T-helper 22 cell (primary cell): Measurements from ENCODE around the gene SLC6A18.
"Not testable (repeated sequence)": the region's sequence is repeated elsewhere in the genome, so short reads cannot be mapped to it uniquely, and the experiment has no call there.

Experiments used
- DNase-seq: peaks from one replicate; pipeline ENCODE4 v3.0.0-alpha.2; 2020; ENCODE audit warnings: low read depth

Gene SLC6A18

DNA sequence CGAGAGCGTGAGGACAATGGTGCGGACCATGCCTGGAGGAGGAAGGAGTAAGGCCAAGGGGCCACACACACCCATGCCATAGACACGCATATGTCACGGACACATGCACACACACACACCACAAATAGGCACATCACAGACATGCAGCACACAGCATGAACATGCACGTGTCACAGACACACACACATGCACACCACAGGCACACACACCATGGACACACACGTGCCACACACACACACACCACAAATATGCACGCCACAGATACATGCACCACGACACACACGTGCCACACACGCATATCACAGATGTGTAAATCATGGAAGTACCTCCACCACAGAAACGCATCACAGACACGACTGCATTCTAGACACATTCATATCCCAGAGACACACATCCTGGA is 53.0 kb downstream of the SLC6A18 start:
- DNase-seq = no peak

DNA sequence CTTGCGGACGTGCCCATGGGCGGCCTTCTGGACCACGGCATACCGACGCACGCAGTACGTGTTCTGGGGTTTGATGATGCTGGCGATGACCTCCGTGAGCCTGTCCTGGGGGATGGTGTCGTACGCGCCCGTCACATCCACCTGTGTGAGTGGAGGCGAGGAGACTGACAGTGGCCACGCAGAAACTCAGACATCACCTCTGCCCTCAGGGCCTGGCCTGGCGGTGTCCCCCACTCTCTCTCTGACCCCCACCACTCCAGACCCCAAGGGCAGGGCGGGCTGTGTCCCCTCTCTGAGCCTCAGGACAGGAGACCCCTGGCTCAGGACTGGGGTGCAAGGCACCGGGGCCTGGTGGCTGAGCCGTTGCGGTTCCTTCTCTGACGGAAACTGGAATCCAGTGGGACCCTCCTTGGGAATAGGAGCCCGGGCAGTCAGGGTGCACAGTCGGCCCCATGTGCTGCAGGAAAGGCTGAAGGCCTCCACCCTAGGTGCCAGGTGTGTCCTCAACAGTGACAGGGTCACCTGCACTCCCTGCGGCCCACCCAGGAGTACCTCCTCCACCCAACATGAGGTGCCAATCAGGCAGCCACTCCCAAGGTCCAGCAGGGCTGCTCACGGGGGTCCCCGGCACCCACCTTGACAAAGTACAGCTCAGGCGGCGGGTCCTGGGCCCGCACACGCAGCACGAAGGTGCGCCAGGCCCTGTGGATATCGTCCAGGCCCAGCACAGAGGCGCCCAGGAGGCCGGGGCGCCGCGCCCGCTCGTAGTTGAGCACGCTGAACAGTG is 53.7 kb downstream of the SLC6A18 start:
- no peak for DNase-seq

DNA sequence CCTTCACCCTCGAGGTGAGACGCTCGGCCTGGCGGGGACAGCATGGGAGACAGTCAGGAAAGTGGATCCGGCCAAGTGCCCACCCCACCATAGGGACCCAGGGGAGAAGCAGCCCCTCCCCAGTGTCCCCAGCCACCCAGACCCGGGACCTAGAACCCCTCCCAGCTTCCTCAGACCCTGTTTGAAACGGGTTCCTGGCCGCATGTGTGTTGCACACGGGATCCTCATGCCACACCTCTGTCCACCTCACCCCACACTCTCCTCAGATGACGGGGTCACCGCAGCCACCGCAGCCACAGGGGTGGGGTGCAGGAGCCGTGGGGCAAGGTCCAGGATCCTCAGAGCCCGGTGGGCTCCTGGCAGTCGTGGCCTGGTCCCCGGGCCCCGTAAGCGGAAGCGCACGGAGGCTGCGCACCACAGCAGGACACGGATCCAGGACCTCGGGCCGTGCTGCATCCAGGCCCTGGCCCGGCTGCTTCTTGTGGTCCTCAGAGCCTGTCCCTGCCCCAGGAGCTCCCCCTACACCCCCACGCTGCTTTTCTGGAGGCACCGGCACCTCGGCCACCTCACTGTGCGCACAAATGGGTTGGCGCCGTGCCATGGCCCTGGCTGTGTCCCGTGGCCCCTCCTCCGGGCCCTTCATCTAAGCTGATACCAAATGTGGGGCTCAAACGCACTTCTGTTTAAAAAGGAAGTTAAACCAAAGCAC is 54.4 kb downstream of the SLC6A18 start:
- DNase-seq = no peak

DNA sequence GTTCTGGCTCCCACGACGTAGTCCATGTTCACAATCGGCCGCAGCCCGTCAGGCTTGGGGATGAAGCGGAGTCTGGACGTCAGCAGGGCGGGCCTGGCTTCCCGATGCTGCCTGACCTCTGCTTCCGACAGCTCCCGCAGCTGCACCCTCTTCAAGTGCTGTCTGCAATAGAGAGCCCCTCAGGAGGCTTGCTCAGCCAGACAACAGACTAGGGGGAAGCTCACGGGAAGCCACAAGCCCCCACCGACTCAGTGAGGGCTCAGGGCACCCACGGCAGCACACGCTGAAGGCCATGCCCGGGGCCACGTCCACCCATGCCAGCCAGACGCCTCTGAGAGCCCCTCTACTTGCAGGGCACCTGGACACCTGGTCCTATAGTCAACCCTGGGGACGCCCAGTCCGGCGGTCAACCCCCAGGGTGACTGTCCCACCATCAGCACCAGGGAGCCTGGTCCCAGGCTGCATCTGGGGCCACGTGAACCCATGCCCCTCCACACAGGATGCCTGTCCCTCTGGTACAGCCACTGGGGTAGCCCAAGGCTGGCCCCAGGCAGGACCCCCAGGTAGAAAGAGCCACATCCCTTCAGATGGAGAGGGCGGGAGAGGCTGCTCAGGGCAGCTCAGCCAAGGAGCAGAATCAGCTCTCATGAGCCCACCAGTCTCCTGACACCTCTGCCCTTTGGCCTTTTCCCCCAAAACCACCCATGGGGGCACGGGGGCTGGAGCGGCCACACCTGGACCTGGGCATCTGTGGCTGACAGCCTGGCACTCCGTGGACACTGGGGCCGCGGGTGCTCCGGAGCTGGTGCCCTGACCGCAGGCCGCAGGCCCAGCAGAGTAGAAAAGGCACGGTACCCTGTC is 55.2 kb downstream of the SLC6A18 start:
- no peak for DNase-seq

GRCh38 chr5:1281038-1281882 is 56.1 kb downstream of the SLC6A18 start:
- DNase-seq = no peak

- DNase-seq = no peak
Observed at GRCh38 chr5:1282131-1282992, 57.2 kb downstream of the SLC6A18 start.

- not testable (repeated sequence) for DNase-seq
Observed at GRCh38 chr5:1282993-1283728, 58.0 kb downstream of the SLC6A18 start.

DNA sequence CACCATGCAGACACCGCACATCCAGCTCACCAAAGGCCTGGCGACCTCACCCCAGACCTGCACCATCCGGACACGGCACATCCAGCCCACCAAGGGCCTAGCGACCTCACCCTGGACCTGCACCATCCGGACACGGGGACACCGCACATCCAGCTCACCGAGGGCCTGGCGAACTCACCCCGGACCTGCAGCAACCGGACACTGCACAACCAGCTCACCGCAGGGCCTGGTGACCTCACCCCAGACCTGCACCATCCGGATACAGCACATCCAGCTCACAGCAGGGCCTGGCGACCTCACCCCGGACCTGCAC is 58.5 kb downstream of the SLC6A18 start:
- DNase-seq = not testable (repeated sequence)

DNA sequence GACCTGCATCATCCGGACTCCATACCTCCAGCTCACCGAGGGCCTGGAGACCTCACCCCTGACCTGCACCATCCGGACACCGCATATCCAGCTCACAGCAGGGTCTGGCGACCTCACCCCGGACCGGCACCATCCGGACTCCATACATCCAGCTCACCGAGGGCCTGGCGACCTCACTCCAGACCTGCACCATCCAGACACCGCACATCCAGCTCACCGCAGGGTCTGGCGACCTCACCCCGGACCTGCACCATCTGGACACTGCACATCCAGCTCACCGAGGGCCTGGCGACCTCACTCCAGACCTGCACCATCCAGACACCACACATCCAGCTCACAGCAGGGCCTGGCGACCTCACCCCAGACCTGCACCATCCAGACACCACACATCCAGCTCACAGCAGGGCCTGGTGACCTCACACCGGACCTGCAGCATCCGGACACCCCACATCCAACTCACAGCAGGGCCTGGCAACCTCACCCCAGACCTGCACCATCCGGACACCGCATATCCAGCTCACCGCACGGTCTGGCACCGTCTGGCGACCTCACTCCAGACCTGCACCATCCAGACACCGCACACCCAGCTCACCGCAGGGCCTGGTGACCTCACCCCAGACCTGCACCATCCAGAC is 59.3 kb downstream of the SLC6A18 start:
- DNase-seq = not testable (repeated sequence)

DNA sequence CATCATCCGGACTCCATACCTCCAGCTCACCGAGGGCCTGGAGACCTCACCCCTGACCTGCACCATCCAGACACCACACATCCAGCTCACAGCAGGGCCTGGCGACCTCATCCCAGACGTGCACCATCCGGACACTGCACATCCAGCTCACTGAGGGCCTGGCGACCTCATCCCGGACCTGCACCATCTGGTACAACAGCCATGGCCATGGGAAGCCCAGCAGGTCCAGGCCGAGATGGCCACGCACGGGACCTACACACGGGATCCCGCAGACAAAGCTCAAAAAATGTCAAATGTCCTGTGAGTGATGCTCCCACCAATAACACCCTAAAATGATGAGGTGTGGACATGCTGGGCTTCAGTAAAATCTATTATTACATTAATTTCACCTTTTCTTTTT is 60.0 kb downstream of the SLC6A18 start:
- DNase-seq = no peak

GRCh38 chr5:1285883-1286291 is 60.7 kb downstream of the SLC6A18 start:
- no peak for DNase-seq

DNA sequence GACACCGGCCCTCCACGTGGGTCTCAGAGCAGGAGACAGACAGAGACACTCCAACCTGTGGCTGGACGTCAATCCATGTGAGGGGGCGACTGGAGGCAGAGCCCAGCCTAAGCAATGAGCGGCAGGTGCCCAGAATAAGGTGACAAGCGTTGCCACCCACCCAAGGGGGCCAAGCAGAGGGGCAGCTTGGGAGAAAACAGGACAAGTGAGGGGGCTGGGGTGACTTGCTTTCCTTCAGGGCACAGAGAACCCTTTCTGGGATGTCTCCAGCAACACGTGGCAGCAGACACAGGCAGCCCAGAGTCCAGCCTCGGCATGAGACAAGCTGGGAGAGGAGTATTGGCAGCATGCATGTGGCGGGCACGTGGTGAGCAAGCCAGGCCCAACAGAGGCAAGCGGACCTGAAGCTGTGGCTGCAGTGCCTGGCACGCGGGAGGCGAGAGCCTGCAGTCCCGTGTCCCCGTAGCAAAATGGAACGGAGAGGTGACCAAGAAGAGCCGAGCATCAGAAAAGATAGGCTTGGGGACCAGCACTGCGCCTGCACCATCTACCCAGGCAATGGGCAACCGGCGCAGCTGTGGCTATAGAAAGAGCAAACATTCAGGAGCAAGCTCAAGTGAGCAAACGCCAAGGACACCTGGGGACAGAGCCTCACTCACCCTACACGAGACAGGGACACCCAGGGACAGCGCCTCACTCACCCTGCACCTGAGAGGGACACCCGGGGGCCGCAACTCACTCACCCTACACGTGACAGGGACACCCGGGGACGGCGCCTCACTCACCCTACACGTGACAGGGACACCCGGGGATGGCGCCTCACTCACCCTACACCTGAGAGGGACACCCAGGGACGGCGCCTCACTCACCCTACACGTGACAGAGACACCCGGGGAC is 63.5 kb downstream of the SLC6A18 start:
- DNase-seq = no peak

- not testable (repeated sequence) for DNase-seq
Observed at GRCh38 chr5:1289559-1289958, 64.4 kb downstream of the SLC6A18 start.

DNA sequence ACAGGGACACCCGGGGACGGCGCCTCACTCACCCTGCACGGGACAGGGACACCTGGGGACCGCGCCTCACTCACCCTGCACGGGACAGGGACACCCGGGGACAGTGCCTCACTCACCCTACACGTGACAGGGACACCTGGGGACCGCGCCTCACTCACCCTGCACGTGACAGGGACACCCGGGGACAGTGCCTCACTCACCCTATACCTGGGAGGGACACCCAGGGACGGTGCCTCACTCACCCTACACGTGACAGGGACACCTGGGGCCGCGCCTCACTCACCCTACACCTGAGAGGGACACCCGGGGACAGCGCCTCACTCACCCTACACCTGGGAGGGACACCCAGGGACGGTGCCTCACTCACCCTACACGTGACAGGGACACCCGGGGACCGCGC is 65.8 kb downstream of the SLC6A18 start:
- DNase-seq = not testable (repeated sequence)

GRCh38 chr5:1291611-1292080 is 66.5 kb downstream of the SLC6A18 start:
- no peak for DNase-seq

GRCh38 chr5:1292139-1292538 is 67.0 kb downstream of the SLC6A18 start:
- no peak for DNase-seq

DNA sequence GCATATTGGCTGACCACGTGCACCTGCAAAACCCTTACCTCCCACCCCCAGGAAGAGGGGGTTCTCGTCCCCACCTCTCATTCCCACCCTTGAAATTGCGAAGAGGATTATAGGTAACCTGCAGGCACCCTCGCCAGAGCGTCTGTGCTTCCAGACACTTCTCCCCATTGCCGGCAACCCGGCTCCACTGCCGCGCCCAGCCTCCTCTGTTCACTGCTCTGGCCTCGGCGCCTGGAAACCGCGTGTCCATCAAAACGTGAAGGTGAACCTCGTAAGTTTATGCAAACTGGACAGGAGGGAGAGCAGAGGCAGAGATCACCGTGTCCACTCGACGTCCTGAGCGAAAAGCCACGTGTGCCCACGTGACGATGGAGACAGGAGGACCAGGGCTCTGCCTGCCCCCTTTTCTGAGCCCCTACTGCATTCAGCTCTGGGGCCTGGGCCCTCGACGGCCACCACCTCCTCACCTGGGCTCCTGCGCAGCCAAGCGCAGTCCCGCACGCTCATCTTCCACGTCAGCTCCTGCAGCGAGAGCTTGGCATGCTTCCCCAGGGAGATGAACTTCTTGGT is 67.8 kb downstream of the SLC6A18 start:
- no peak for DNase-seq
